ENCODE measurements around the gene ARID3A.

Gene ARID3A

GRCh38 chr19:1000591-1001537 lies 75.0 kb downstream of the ARID3A start:
- no peak for TF ChIP-seq CTCF (IDR thresholded peaks at IDR 0.05)
- H3K4me1 ChIP-seq: peaks cover 0 to 30% (median 14%) of the 10 kb centered on the region in 4 donors
- no peak for DNase-seq
- no peaks in the 10 kb centered on the region for H3K36me3 ChIP-seq
- intact Hi-C loops (cut with DNase I; ENCODE audit: low total_unique reads): no loop called here
- no peak overlapping the region for H3K4me3 ChIP-seq
- no peaks in the 10 kb centered on the region for H3K9me3 ChIP-seq
- H3K27ac ChIP-seq: no peak overlapping the region
- H3K27me3 ChIP-seq: peaks cover 0 to 82% of the 10 kb centered on the region in 2 donors

GRCh38 chr19:1001538-1002166 lies 75.8 kb downstream of the ARID3A start:
- no peak for DNase-seq

GRCh38 chr19:1002600-1002999 lies 76.8 kb downstream of the ARID3A start:
- no peak for DNase-seq
- H3K36me3 ChIP-seq: peaks cover 0 to 3% (median 0%) of the 10 kb centered on the region in 3 donors
- H3K4me1 ChIP-seq: peaks cover 0 to 20% (median 10%) of the 10 kb centered on the region in 4 donors
- H3K9me3 ChIP-seq: no peaks in the 10 kb centered on the region
- no peak for TF ChIP-seq CTCF (IDR thresholded peaks at IDR 0.05)
- H3K27ac ChIP-seq: no peak overlapping the region
- intact Hi-C loops (cut with DNase I; ENCODE audit: low total_unique reads): no loop called here
- peaks cover 0 to 64% of the 10 kb centered on the region in 2 donors for H3K27me3 ChIP-seq
- H3K4me3 ChIP-seq: no peak overlapping the region

More at GRCh38 chr19:1001538-1002166, 75.8 kb downstream of the ARID3A start:
- Histone ChIP-seq H3K4me3 (no peak overlapping the region), H3K36me3 (no peaks in the 10 kb centered on the region), H3K9me3 (no peaks in the 10 kb centered on the region), H3K4me1 (peaks cover 0 to 22% (median 10%) of the 10 kb centered on the region in 4 donors), H3K27me3 (peaks cover 0 to 74% of the 10 kb centered on the region in 2 donors), H3K27ac (no peak overlapping the region)
- TF ChIP-seq CTCF (IDR thresholded peaks at IDR 0.05): peak; percentile 85 to 93
- intact Hi-C loops (cut with DNase I; ENCODE audit: low total_unique reads): no loop called here

- no peak for TF ChIP-seq CTCF (IDR thresholded peaks at IDR 0.05)
- Histone ChIP-seq H3K36me3 (peaks cover 0 to 8% (median 0%) of the 10 kb centered on the region in 3 donors), H3K27me3 (peaks cover 0 to 58% of the 10 kb centered on the region in 2 donors), H3K4me3 (no peak overlapping the region), H3K4me1 (peaks cover 0 to 20% (median 10%) of the 10 kb centered on the region in 4 donors), H3K27ac (no peak overlapping the region), H3K9me3 (no peaks in the 10 kb centered on the region)
- intact Hi-C loops (cut with DNase I; ENCODE audit: low total_unique reads): no loop called here
- no peak for DNase-seq
Measured at GRCh38 chr19:1003283-1003682, 77.4 kb downstream of the ARID3A start.

- intact Hi-C loops (cut with DNase I; ENCODE audit: low total_unique reads): no loop called here
- no peak for TF ChIP-seq CTCF (IDR thresholded peaks at IDR 0.05)
- DNase-seq: no peak
- Histone ChIP-seq H3K36me3 (peaks cover 4 to 17% (median 9%) of the 10 kb centered on the region in 3 donors), H3K27me3 (peaks cover 0 to 48% of the 10 kb centered on the region in 2 donors), H3K9me3 (no peaks in the 10 kb centered on the region), H3K4me3 (no peak overlapping the region), H3K4me1 (peaks cover 0 to 20% (median 10%) of the 10 kb centered on the region in 4 donors), H3K27ac (no peak overlapping the region)
Measured at GRCh38 chr19:1004204-1004802, 78.5 kb downstream of the ARID3A start.
